ENCODE measurements around the gene ALDH9A1. TPM values are rescaled to one million over a fixed set of nuclear protein-coding genes. Genes with fewer than 3 reads are reported as not detected.
"Not testable (repeated sequence)": the region's sequence is repeated elsewhere in the genome, so short reads cannot be mapped to it uniquely, and the experiment has no call there.

The ALDH9A1 gene
- total RNA-seq, 1 donor from 2014 or later: 68.2 TPM

DNA sequence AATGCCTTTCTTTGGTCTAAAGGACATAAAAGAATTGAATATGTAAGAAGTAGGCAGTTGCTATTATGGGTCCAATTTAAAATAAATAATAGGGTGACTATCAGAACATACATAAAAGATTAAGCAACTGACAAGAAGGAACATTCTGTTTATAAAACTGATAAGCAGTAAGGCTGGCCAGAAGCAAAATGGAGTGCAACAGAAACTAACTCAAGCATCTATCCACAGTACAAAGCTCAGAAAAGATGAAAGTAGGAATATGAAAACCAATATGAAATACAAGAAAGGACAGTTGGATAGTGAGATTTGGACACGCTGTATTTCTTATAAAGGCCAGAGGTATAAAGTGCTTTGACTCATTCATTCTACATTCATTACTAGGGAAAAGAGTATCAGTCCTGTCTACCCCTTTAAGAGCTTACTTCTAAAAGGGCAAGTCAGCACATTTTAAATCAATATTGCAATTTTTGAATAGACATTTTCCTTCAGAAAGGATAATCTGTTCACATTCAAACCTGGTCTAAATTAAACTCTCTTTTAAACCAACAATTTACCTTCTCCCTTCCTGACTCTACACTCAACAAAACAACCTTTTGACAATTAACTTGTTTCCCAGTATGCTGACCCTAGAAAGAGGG, 14.4 kb downstream of the ALDH9A1 start:
- Mint-ChIP-seq H3K4me1 (ENCODE audit: low read depth, unreplicated experiment) (no peaks in the 10 kb centered on the region), H3K27ac (ENCODE audit: unreplicated experiment) (no peak overlapping the region), H3K27me3 (ENCODE audit: low read depth, unreplicated experiment) (no peaks in the 10 kb centered on the region), H3K9me3 (ENCODE audit: unreplicated experiment) (peaks cover 5% of the 10 kb centered on the region), H3K4me3 (ENCODE audit: unreplicated experiment) (no peak overlapping the region), H3K36me3 (ENCODE audit: low read depth, unreplicated experiment) (peaks cover 28% of the 10 kb centered on the region)
- Histone ChIP-seq H3K27ac (ENCODE audit: low read depth, low read length) (no peak overlapping the region), H3K27me3 (ENCODE audit: insufficient read depth, low read length) (no peaks in the 10 kb centered on the region), H3K9me3 (ENCODE audit: insufficient read depth, low read depth, low read length) (no peaks in the 10 kb centered on the region), H4K20me1 (ENCODE audit: insufficient read depth, low read length) (peaks cover 42% of the 10 kb centered on the region), H2AFZ (ENCODE audit: low read depth, low read length) (no peak overlapping the region), H3K9ac (ENCODE audit: low read length) (no peak overlapping the region), H3K4me2 (ENCODE audit: low read length) (no peak overlapping the region), H3K36me3 (ENCODE audit: insufficient read depth, low read length) (peaks cover 16% of the 10 kb centered on the region), H3K4me3 (ENCODE audit: insufficient read depth, low read depth, low read length) (no peak overlapping the region), H3K4me1 (ENCODE audit: insufficient read depth, low read length) (no peaks in the 10 kb centered on the region), H3K79me2 (ENCODE audit: insufficient read depth, low read length) (peaks cover 67% of the 10 kb centered on the region)
- DNase-seq (ENCODE audit: low read depth) (no peak), FAIRE-seq (no peak)
- no peak for TF ChIP-seq EZH2 (IDR thresholded peaks at IDR 0.05; ENCODE audit: insufficient read depth, low read length)

DNA sequence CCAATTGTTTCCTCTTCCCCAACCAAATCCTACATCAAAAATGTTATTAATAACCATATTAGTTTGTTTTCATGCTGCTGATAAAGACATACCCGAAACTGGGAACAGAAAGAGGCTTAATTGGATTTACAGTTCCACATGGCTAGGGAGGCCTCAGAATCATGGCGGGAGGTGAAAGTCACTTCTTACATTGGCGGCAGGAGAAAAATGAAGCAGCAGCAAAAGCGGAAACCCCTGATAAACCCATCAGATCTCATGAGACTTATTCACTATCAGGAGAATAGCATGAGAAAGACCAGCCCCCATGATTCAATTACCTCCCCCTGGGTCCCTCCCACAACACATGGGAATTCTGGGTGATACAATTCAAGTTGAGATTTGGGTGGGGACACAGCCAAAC, 17.6 kb downstream of the ALDH9A1 start:
- not testable (repeated sequence) for DNase-seq (ENCODE audit: low read depth); H3K27me3 Mint-ChIP-seq (ENCODE audit: low read depth, unreplicated experiment); H3K9me3 ChIP-seq (ENCODE audit: insufficient read depth, low read depth, low read length); H3K4me3 ChIP-seq (ENCODE audit: insufficient read depth, low read depth, low read length); H2AFZ ChIP-seq (ENCODE audit: low read depth, low read length); H3K9ac ChIP-seq (ENCODE audit: low read length); FAIRE-seq; H3K4me1 Mint-ChIP-seq (ENCODE audit: low read depth, unreplicated experiment); H3K27me3 ChIP-seq (ENCODE audit: insufficient read depth, low read length); H3K4me3 Mint-ChIP-seq (ENCODE audit: unreplicated experiment); H3K9me3 Mint-ChIP-seq (ENCODE audit: unreplicated experiment); H3K27ac ChIP-seq (ENCODE audit: low read depth, low read length); H3K27ac Mint-ChIP-seq (ENCODE audit: unreplicated experiment); H3K4me2 ChIP-seq (ENCODE audit: low read length); H3K4me1 ChIP-seq (ENCODE audit: insufficient read depth, low read length)
- H4K20me1 ChIP-seq (ENCODE audit: insufficient read depth, low read length): peaks cover 22% of the 10 kb centered on the region
- peaks cover 32% of the 10 kb centered on the region for H3K36me3 ChIP-seq (ENCODE audit: insufficient read depth, low read length)
- H3K36me3 Mint-ChIP-seq (ENCODE audit: low read depth, unreplicated experiment): peaks cover 23% of the 10 kb centered on the region
- H3K79me2 ChIP-seq (ENCODE audit: insufficient read depth, low read length): peaks cover 37% of the 10 kb centered on the region

DNA sequence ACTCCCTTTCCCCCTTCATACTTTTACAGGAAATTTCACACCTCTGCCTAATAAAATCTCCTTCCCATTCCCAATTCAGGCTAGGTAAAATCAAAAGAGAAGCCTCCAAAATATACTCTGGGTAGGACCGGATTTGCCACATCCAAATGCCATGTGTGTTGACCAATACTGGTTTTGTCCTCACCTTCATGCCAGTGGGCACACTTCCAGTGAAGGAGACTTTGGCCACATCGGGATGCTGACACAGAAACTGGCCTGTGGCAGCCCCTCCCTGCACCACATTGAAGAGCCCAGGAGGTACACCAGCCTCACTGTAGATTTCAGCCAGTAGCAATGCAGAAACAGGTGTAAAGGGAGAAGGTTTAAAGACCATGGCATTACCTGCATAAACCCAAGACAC, 18.1 kb downstream of the ALDH9A1 start:
- Histone ChIP-seq H3K79me2 (ENCODE audit: insufficient read depth, low read length) (peaks cover 32% of the 10 kb centered on the region), H3K27ac (ENCODE audit: low read depth, low read length) (no peak overlapping the region), H3K4me3 (ENCODE audit: insufficient read depth, low read depth, low read length) (no peak overlapping the region), H3K36me3 (ENCODE audit: insufficient read depth, low read length) (peaks cover 32% of the 10 kb centered on the region), H3K9ac (ENCODE audit: low read length) (no peak overlapping the region), H2AFZ (ENCODE audit: low read depth, low read length) (no peak overlapping the region), H3K4me2 (ENCODE audit: low read length) (no peak overlapping the region), H3K9me3 (ENCODE audit: insufficient read depth, low read depth, low read length) (no peaks in the 10 kb centered on the region), H4K20me1 (ENCODE audit: insufficient read depth, low read length) (peaks cover 17% of the 10 kb centered on the region), H3K4me1 (ENCODE audit: insufficient read depth, low read length) (no peaks in the 10 kb centered on the region), H3K27me3 (ENCODE audit: insufficient read depth, low read length) (no peaks in the 10 kb centered on the region)
- Mint-ChIP-seq H3K4me1 (ENCODE audit: low read depth, unreplicated experiment) (no peaks in the 10 kb centered on the region), H3K9me3 (ENCODE audit: unreplicated experiment) (no peaks in the 10 kb centered on the region), H3K4me3 (ENCODE audit: unreplicated experiment) (no peak overlapping the region), H3K36me3 (ENCODE audit: low read depth, unreplicated experiment) (peaks cover 25% of the 10 kb centered on the region), H3K27ac (ENCODE audit: unreplicated experiment) (no peak overlapping the region), H3K27me3 (ENCODE audit: low read depth, unreplicated experiment) (no peaks in the 10 kb centered on the region)
- DNase-seq (ENCODE audit: low read depth): no peak
- TF ChIP-seq CTCF (IDR thresholded peaks at IDR 0.05; ENCODE audit: insufficient read depth, low read depth, low read length): no peak
- TF ChIP-seq EZH2 (IDR thresholded peaks at IDR 0.05; ENCODE audit: insufficient read depth, low read length): no peak
- no peak for FAIRE-seq

Data from astrocyte (in vitro differentiated cells and primary cell).